ENCODE measurements around the gene DIPK2B.

Gene DIPK2B

DNA sequence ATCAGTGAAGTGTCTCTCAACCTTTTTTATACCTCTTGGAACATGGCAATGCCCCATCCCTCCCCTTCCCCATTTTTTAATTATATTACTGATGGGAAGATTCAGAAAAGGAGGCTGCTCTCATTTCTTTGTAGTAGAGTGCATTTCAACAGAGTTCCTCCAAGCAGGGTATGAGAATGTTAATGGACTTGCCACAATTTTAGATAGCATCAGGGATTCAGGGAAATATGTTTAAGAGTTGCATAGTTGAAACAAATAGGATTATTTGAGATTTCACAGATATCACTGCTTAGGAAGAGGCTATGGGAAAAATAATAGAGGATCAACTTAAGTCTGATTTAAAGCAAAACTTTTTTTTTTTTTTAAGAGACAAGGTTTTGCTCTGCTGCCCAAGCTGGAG, 46.2 kb downstream of the DIPK2B start:
- DNase-seq (ENCODE audit: low read depth), result no peak

DNA sequence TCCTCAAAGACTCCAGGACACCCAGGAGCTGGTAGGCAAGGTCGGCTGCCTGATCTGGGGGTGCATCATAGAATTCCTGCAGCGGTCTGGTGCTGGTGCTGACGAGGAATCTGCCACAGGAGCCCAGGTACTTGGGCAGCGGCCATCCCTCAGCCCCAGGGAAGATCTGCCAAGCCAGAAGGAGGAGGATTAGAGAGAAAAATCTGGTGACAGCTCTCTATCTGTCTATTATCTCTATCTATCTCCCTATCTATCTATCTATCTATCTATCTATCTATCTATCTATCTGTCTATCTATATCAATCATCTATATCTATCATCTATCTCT, 46.7 kb downstream of the DIPK2B start:
- DNase-seq (ENCODE audit: low read depth), result no peak
